ENCODE measurements around the gene TUBA3D. TPM values are rescaled to one million over a fixed set of nuclear protein-coding genes. Genes with fewer than 3 reads are reported as not detected.
"Not testable (repeated sequence)": the region's sequence is repeated elsewhere in the genome, so short reads cannot be mapped to it uniquely, and the experiment has no call there.

TUBA3D gene
- total RNA-seq, 1 donor from 2014 or later: not detected

DNA sequence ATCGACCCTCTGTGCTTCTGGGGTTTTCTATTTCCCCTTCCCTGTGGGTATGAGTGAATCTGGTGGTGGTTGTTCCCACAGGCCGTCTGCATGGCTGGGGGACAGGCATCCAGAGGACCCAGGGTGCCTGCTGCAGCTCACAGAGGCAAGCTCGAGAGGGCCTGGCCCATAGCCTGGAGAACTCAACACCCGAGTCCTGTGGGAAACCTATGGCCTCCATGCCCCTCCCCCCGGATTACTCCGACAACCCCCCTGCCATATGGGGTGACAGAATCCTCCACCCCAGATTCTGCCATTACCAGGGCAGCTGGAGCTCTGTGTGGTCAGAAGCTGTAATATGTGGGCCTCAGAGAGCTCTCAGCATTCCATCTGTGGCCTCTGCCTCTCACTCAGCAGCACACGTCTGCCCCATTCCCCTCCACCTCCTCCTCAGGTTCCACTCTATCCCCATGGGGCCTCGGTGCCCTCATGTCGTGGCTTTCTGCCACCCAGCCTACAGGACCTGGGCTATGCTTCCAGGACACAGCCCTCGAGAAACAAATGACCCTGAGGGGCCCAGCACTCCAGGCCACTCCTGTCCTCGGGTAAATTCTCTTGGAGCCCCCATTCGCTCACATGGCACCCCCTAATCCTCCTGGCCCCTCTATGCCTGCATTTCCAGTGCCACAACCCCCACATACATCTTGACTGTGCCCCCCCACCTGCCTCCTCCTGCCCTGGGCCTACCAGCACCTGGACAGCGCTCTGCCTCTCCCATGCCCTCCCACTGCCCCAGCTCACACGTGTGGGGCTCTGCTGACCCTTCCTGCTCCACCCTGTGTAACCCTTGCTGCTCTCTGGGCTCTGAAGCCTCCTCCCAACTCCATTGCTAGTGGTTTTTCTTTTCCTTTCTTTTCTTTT is 12.6 kb downstream of the TUBA3D start:
- peaks cover 4% of the 10 kb centered on the region for H3K4me1 Mint-ChIP-seq (ENCODE audit: low read depth, unreplicated experiment)
- H3K36me3 ChIP-seq (ENCODE audit: insufficient read depth, low read length): no peaks in the 10 kb centered on the region
- no peak for DNase-seq (ENCODE audit: low read depth)
- no peak overlapping the region for H3K9ac ChIP-seq (ENCODE audit: low read length)
- TF ChIP-seq, protein P1, sequence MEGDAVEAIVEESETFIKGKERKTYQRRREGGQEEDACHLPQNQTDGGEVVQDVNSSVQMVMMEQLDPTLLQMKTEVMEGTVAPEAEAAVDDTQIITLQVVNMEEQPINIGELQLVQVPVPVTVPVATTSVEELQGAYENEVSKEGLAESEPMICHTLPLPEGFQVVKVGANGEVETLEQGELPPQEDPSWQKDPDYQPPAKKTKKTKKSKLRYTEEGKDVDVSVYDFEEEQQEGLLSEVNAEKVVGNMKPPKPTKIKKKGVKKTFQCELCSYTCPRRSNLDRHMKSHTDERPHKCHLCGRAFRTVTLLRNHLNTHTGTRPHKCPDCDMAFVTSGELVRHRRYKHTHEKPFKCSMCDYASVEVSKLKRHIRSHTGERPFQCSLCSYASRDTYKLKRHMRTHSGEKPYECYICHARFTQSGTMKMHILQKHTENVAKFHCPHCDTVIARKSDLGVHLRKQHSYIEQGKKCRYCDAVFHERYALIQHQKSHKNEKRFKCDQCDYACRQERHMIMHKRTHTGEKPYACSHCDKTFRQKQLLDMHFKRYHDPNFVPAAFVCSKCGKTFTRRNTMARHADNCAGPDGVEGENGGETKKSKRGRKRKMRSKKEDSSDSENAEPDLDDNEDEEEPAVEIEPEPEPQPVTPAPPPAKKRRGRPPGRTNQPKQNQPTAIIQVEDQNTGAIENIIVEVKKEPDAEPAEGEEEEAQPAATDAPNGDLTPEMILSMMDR (IDR thresholded peaks at IDR 0.05; ENCODE audit: insufficient read depth, low read depth, low read length): no peak
- TF ChIP-seq EZH2 (IDR thresholded peaks at IDR 0.05; ENCODE audit: insufficient read depth, low read length): no peak
- peaks cover 41% of the 10 kb centered on the region for H3K79me2 ChIP-seq (ENCODE audit: insufficient read depth, low read length)
- H3K4me3 Mint-ChIP-seq (ENCODE audit: unreplicated experiment): no peak overlapping the region
- H3K27me3 ChIP-seq (ENCODE audit: insufficient read depth, low read length): no peaks in the 10 kb centered on the region
- no peaks in the 10 kb centered on the region for H3K27me3 Mint-ChIP-seq (ENCODE audit: low read depth, unreplicated experiment)
- FAIRE-seq: no peak
- H3K9me3 ChIP-seq (ENCODE audit: insufficient read depth, low read depth, low read length): no peaks in the 10 kb centered on the region
- H3K4me3 ChIP-seq (ENCODE audit: insufficient read depth, low read depth, low read length): no peak overlapping the region
- peaks cover 8% of the 10 kb centered on the region for H3K36me3 Mint-ChIP-seq (ENCODE audit: low read depth, unreplicated experiment)
- no peak overlapping the region for H3K4me2 ChIP-seq (ENCODE audit: low read length)
- H3K4me1 ChIP-seq (ENCODE audit: insufficient read depth, low read length): peaks cover 12% of the 10 kb centered on the region
- H4K20me1 ChIP-seq (ENCODE audit: insufficient read depth, low read length): no peaks in the 10 kb centered on the region
- no peaks in the 10 kb centered on the region for H3K9me3 Mint-ChIP-seq (ENCODE audit: unreplicated experiment)
- no peak overlapping the region for H2AFZ ChIP-seq (ENCODE audit: low read depth, low read length)
- H3K27ac ChIP-seq (ENCODE audit: low read depth, low read length): no peak overlapping the region
- H3K27ac Mint-ChIP-seq (ENCODE audit: unreplicated experiment): peak overlapping the region; percentile 3

DNA sequence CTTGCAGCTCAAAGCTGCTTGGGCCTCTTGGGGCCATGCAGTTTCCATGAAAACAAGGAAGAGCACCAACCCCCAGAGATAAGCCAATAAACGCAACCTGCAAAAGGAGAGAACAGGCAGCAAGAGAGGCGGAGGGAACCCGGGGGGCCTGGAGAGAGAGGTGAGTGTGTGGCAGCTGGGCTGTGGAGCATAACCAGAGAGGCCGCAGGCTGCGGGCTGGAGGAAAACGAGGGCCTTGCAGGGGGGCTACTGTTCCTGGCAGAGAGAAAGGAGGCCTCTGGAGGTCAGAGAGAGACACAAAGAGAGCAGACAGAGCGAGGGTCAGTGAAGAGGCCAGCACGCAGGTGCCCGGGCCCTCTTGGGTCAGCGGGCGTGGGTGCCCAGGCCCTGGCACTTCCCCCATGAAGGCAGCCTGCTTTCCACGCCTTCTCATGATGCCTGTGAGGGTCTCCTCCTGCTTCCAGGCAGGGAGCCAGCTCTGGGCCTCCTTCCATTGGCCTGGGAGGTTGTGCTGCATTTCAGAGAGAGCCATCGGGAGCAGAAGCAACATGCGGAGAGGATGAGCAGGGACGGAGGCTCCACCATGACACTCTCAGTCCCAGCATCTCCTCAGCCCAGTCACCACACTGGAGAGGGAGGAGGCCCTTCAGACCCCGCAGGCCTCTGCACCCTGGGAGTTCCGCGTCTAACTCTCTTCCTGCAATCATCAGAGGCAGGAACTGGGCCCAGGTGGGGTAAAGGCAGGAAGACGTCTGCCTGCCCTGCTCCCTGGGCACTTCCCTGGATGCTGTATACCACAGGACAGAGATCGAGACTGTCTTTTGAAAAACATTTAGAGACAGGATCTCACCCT is 14.9 kb downstream of the TUBA3D start:
- H3K4me3 ChIP-seq (ENCODE audit: insufficient read depth, low read depth, low read length): peak overlapping the region; percentile 51
- peak overlapping the region; percentile 72 for H3K9ac ChIP-seq (ENCODE audit: low read length)
- H3K4me3 Mint-ChIP-seq (ENCODE audit: unreplicated experiment): peak overlapping the region; percentile 85
- H2AFZ ChIP-seq (ENCODE audit: low read depth, low read length): peak overlapping the region; percentile 79
- not testable (repeated sequence) for H3K36me3 ChIP-seq (ENCODE audit: insufficient read depth, low read length); H3K27ac ChIP-seq (ENCODE audit: low read depth, low read length); H3K36me3 Mint-ChIP-seq (ENCODE audit: low read depth, unreplicated experiment); H3K27ac Mint-ChIP-seq (ENCODE audit: unreplicated experiment); FAIRE-seq; H3K9me3 Mint-ChIP-seq (ENCODE audit: unreplicated experiment); H3K27me3 ChIP-seq (ENCODE audit: insufficient read depth, low read length); H3K9me3 ChIP-seq (ENCODE audit: insufficient read depth, low read depth, low read length); H3K27me3 Mint-ChIP-seq (ENCODE audit: low read depth, unreplicated experiment)
- H3K79me2 ChIP-seq (ENCODE audit: insufficient read depth, low read length): peaks cover 64% of the 10 kb centered on the region
- H3K4me2 ChIP-seq (ENCODE audit: low read length): peak overlapping the region; percentile 83
- peaks cover 10% of the 10 kb centered on the region for H3K4me1 Mint-ChIP-seq (ENCODE audit: low read depth, unreplicated experiment)
- peaks cover 11% of the 10 kb centered on the region for H4K20me1 ChIP-seq (ENCODE audit: insufficient read depth, low read length)
- H3K4me1 ChIP-seq (ENCODE audit: insufficient read depth, low read length): peaks cover 12% of the 10 kb centered on the region
- peak; percentile 26 for DNase-seq (ENCODE audit: low read depth)

DNA sequence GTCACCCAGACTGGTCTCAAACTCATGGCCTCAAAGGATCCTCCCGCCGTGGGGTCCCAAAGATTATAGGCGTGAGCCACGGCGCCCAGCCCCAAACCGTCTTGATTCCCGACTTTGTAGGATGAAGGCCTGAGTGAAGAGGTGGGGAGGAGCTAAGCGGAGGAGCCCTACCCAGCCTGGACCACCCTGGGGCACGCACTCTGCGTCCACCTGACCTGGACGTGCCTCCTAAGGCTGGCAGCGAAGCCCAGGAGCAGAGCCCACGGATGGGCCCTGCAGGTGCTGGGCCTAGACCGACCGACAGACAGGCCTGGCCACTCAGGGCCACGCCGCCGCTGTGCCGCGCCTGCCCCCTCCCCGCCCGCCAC is 15.5 kb downstream of the TUBA3D start:
- H3K27me3 Mint-ChIP-seq (ENCODE audit: low read depth, unreplicated experiment); H3K36me3 ChIP-seq (ENCODE audit: insufficient read depth, low read length); FAIRE-seq; H3K9me3 ChIP-seq (ENCODE audit: insufficient read depth, low read depth, low read length); H3K27me3 ChIP-seq (ENCODE audit: insufficient read depth, low read length); H3K36me3 Mint-ChIP-seq (ENCODE audit: low read depth, unreplicated experiment); H3K27ac ChIP-seq (ENCODE audit: low read depth, low read length); H3K9me3 Mint-ChIP-seq (ENCODE audit: unreplicated experiment); H3K27ac Mint-ChIP-seq (ENCODE audit: unreplicated experiment); DNase-seq (ENCODE audit: low read depth): not testable (repeated sequence)
- Histone ChIP-seq H2AFZ (ENCODE audit: low read depth, low read length) (peak overlapping the region; percentile 79), H4K20me1 (ENCODE audit: insufficient read depth, low read length) (peaks cover 16% of the 10 kb centered on the region), H3K79me2 (ENCODE audit: insufficient read depth, low read length) (peaks cover 70% of the 10 kb centered on the region), H3K9ac (ENCODE audit: low read length) (peak overlapping the region; percentile 72), H3K4me3 (ENCODE audit: insufficient read depth, low read depth, low read length) (peak overlapping the region; percentile 51), H3K4me2 (ENCODE audit: low read length) (peak overlapping the region; percentile 83), H3K4me1 (ENCODE audit: insufficient read depth, low read length) (peaks cover 12% of the 10 kb centered on the region)
- Mint-ChIP-seq H3K4me3 (ENCODE audit: unreplicated experiment) (peak overlapping the region; percentile 85), H3K4me1 (ENCODE audit: low read depth, unreplicated experiment) (peaks cover 12% of the 10 kb centered on the region)

DNA sequence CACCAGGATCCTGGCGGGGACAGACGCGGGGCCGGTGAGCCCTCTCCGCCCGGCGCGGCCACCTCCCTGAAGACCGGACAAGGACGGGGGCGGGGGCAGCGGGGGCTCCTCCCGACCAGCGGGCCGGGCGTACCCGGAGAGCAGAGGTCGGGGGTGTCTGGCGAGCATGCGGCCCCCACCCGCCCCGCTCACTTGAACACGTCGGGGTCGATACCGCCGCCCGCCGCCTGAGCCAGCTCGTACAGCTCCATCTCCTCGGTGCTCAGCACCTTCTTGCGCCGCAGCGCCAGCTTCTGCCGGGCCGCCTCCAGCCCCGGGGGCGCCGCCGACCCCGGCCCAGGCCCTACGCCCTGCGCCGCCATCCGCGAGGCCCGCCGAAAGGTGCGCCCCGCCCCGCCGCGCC is 16.1 kb downstream of the TUBA3D start, which contains the start of gene MZT2A:
MZT2A (minus strand) TSS at position 383 of the 403 bp plus-strand sequence; CDS start at position 362, 21 bp downstream.
- not testable (repeated sequence) for FAIRE-seq; H3K36me3 ChIP-seq (ENCODE audit: insufficient read depth, low read length); H3K36me3 Mint-ChIP-seq (ENCODE audit: low read depth, unreplicated experiment); H3K27me3 ChIP-seq (ENCODE audit: insufficient read depth, low read length); H3K9me3 Mint-ChIP-seq (ENCODE audit: unreplicated experiment); H3K9me3 ChIP-seq (ENCODE audit: insufficient read depth, low read depth, low read length); DNase-seq (ENCODE audit: low read depth); H3K27me3 Mint-ChIP-seq (ENCODE audit: low read depth, unreplicated experiment)
- peak within 1 kb of the TSS; percentile 89 for H3K4me3 ChIP-seq (ENCODE audit: insufficient read depth, low read depth, low read length)
- Mint-ChIP-seq H3K4me3 (ENCODE audit: unreplicated experiment) (peak within 1 kb of the TSS; percentile 99), H3K4me1 (ENCODE audit: low read depth, unreplicated experiment) (peaks cover 12% of the 10 kb centered on the region), H3K27ac (ENCODE audit: unreplicated experiment) (peak within 1 kb of the TSS; percentile 97)
- H4K20me1 ChIP-seq (ENCODE audit: insufficient read depth, low read length): peaks cover 20% of the 10 kb centered on the region
- H3K79me2 ChIP-seq (ENCODE audit: insufficient read depth, low read length): peaks cover 76% of the 10 kb centered on the region
- H3K27ac ChIP-seq (ENCODE audit: low read depth, low read length): peak within 1 kb of the TSS; percentile 86
- peak within 1 kb of the TSS; percentile 93 for H3K9ac ChIP-seq (ENCODE audit: low read length)
- H2AFZ ChIP-seq (ENCODE audit: low read depth, low read length): peak within 1 kb of the TSS; percentile 97
- peak within 1 kb of the TSS; percentile 98 for H3K4me2 ChIP-seq (ENCODE audit: low read length)
- peaks cover 12% of the 10 kb centered on the region for H3K4me1 ChIP-seq (ENCODE audit: insufficient read depth, low read length)
